ENCODE measurements around the gene FCER1G. TPM values are rescaled to one million over a fixed set of nuclear protein-coding genes. Genes with fewer than 3 reads are reported as not detected.

The FCER1G gene
- total RNA-seq, 1 donor, result 0.43 TPM

DNA sequence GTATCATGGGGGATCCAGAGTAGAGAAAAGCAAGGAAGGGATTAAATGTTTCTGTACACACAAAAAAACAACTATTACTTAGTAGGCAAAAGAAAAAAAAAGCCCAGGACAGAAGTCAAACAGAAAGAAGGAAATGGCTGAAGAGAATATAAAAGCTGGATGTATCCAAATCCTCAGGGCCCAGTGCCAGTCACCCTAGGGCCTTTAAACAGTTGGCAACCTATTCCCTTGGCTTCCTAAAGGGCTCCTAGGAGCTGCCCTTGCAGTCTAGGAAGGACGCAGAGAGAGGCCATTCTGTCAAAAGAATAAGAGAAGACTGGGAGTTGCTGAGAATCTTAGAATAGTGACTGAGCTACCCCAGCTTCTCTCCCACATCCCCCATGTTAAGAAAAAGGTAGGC is 42.7 kb upstream of the FCER1G start:
- no peak for DNase-seq (ENCODE audit: low read depth)
- no peak for TF ChIP-seq CTCF (IDR thresholded peaks at IDR 0.05; ENCODE audit: insufficient read depth, low read depth, low read length)
- H3K4me3 ChIP-seq (ENCODE audit: low read depth, low read length), result no peak overlapping the region

DNA sequence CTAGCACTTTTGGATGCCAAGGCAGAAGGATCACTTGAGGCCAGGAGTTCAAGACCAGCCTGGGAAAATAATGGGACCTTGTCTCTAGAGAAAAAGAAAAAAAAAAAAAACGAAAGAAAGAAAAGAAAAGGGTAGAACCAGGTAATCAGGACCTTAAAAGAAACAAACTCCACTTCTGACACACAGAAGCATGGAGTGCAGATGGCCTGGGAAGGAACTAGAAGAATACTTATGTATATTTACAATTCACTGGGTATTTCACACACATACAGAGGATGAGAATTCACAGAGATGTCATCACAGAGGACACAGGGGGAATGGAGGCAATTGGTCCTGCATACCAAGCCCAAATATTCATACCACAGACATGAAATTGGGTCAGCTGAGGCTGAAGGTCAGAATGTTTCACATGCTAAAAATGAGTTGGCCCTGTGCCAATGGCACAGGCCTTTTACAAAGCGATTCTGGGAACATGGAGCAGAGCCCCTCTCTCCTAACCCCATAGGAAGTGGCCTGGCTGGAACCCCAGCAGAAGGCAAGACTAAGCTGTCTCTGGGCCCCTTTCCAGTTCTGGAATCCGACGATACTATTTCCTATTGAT is 42.2 kb upstream of the FCER1G start:
- H3K4me3 ChIP-seq (ENCODE audit: low read depth, low read length), result no peak overlapping the region
- DNase-seq (ENCODE audit: low read depth), result peak; percentile 94
- no peak for TF ChIP-seq CTCF (IDR thresholded peaks at IDR 0.05; ENCODE audit: insufficient read depth, low read depth, low read length)

DNA sequence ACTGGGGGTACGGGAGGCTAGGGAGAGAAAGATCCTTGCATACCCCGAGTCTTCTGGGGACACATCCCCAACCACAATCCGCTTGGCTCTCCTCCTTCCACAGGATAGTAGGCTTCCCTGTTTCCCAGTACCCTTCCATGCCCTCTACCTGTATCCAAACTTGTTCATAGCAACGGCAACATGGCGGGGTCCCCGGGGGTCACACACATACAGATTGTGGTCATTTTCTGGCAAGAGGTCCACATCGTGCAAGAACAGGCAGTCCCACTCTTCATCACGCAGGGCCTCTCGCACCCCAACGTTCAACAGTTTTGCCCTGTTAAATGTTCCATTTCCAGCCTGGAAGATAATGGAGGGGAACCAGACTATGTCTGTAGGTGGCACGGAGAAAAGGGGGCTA is 41.4 kb upstream of the FCER1G start:
- no peak overlapping the region for H3K4me3 ChIP-seq (ENCODE audit: low read depth, low read length)
- no peak for TF ChIP-seq CTCF (IDR thresholded peaks at IDR 0.05; ENCODE audit: insufficient read depth, low read depth, low read length)
- no peak for DNase-seq (ENCODE audit: low read depth)

DNA sequence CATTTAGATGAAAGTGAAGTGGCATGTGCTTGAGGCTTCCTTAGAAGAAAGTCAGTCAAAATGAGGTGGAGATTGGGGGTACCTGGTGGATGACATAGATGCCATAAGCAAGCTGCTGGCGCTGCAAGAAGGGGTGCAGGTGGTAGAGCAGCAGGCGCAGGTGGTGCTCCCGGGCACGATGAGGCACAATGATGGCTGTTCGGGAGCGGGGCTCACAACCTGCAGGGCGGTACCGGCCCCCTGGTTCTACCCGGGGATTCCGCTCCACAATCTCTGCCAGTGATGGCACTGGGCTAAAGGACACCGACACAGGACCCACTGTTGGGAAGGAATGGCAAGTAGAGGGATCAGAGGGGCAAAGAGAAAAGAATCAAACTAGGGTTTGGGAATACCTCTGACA is 40.2 kb upstream of the FCER1G start:
- TF ChIP-seq CTCF (IDR thresholded peaks at IDR 0.05; ENCODE audit: insufficient read depth, low read depth, low read length), result no peak
- H3K4me3 ChIP-seq (ENCODE audit: low read depth, low read length), result no peak overlapping the region

GRCh38 chr1:161175771-161176453 is 39.2 kb upstream of the FCER1G start:
- no peak for TF ChIP-seq CTCF (IDR thresholded peaks at IDR 0.05; ENCODE audit: insufficient read depth, low read depth, low read length)
- H3K4me3 ChIP-seq (ENCODE audit: low read depth, low read length), result peak overlapping the region; percentile 97
- DNase-seq (ENCODE audit: low read depth), result no peak

More for the DNA sequence above, 40.2 kb upstream of the FCER1G start:
- DNase-seq (ENCODE audit: low read depth), result no peak

GRCh38 chr1:161176468-161177111 is 38.5 kb upstream of the FCER1G start:
- DNase-seq (ENCODE audit: low read depth), result no peak
- no peak for TF ChIP-seq CTCF (IDR thresholded peaks at IDR 0.05; ENCODE audit: insufficient read depth, low read depth, low read length)
- peak overlapping the region; percentile 97 for H3K4me3 ChIP-seq (ENCODE audit: low read depth, low read length)
